ENCODE data around the gene GDI1.
"Not testable (repeated sequence)": the region's sequence is repeated elsewhere in the genome, so short reads cannot be mapped to it uniquely, and the experiment has no call there.

Gene GDI1

GRCh38 chrX:154436983-154437752 is at the start of gene GDI1:
GDI1 (plus strand) TSS chrX:154437154; CDS start chrX:154437255, 101 bp downstream.
- peak within 1 kb of the TSS; percentile 65 for H3K4me3 ChIP-seq (ENCODE audit: low read depth, low read length)

- not testable (repeated sequence) for H3K4me3 ChIP-seq (ENCODE audit: low read depth, low read length)
Observed at GRCh38 chrX:154388094-154388493, 48.9 kb upstream of the GDI1 start.

- H3K4me3 ChIP-seq (ENCODE audit: low read depth, low read length), result not testable (repeated sequence)
Observed at GRCh38 chrX:154388649-154389048, 48.3 kb upstream of the GDI1 start.

- H3K4me3 ChIP-seq (ENCODE audit: low read depth, low read length), result not testable (repeated sequence)
Observed at GRCh38 chrX:154389812-154390747, 46.9 kb upstream of the GDI1 start.

- H3K4me3 ChIP-seq (ENCODE audit: low read depth, low read length), result not testable (repeated sequence)
Observed at GRCh38 chrX:154396363-154396762, 40.6 kb upstream of the GDI1 start.

- H3K4me3 ChIP-seq (ENCODE audit: low read depth, low read length), result peak overlapping the region; percentile 91
Observed at GRCh38 chrX:154396973-154397887, 39.7 kb upstream of the GDI1 start.

GRCh38 chrX:154397888-154398667 is 38.9 kb upstream of the GDI1 start, which contains the start of gene RPL10:
RPL10 (plus strand) TSS chrX:154398377; CDS start chrX:154398520, 143 bp downstream.
- H3K4me3 ChIP-seq (ENCODE audit: low read depth, low read length), result peak within 1 kb of the TSS; percentile 91

GRCh38 chrX:154398668-154399526 is 38.1 kb upstream of the GDI1 start:
- H3K4me3 ChIP-seq (ENCODE audit: low read depth, low read length), result peak overlapping the region; percentile 91

GRCh38 chrX:154399527-154400368 is 37.2 kb upstream of the GDI1 start:
- H3K4me3 ChIP-seq (ENCODE audit: low read depth, low read length), result peak overlapping the region; percentile 91

GRCh38 chrX:154400369-154400817 is 36.6 kb upstream of the GDI1 start:
- not testable (repeated sequence) for H3K4me3 ChIP-seq (ENCODE audit: low read depth, low read length)

- no peak overlapping the region for H3K4me3 ChIP-seq (ENCODE audit: low read depth, low read length)
Observed at GRCh38 chrX:154401045-154401799, 35.7 kb upstream of the GDI1 start.

- H3K4me3 ChIP-seq (ENCODE audit: low read depth, low read length), result no peak overlapping the region
Observed at GRCh38 chrX:154401918-154402621, 34.9 kb upstream of the GDI1 start.

GRCh38 chrX:154402622-154403127 is 34.3 kb upstream of the GDI1 start:
- no peak overlapping the region for H3K4me3 ChIP-seq (ENCODE audit: low read depth, low read length)

GRCh38 chrX:154403192-154403591 is 33.8 kb upstream of the GDI1 start:
- no peak overlapping the region for H3K4me3 ChIP-seq (ENCODE audit: low read depth, low read length)

- no peak overlapping the region for H3K4me3 ChIP-seq (ENCODE audit: low read depth, low read length)
Observed at GRCh38 chrX:154403858-154404257, 33.1 kb upstream of the GDI1 start.

GRCh38 chrX:154404625-154405192 is 32.2 kb upstream of the GDI1 start:
- H3K4me3 ChIP-seq (ENCODE audit: low read depth, low read length), result no peak overlapping the region

Measured in iPS-11a (cell line).